OCI-LY3 (cell line): ENCODE measurements around the gene WWOX.

Experiments used
- CTCF ChIP-seq: fragments of 200-600, 300-600 bp; sonication (generic); IDR thresholded peaks from 2 replicates; pipeline ENCODE4 v1.5.1; 2014; ENCODE audit warnings: antibody characterized with exemption, low read length, low read depth
- EZH2phosphoT487 ChIP-seq: fragments of 200-600 bp; shearing (Covaris generic); IDR thresholded peaks from 2 replicates; pipeline ENCODE4 v1.6.1; 2018; ENCODE audit warnings: antibody characterized with exemption, mixed run types, low read depth

- TF ChIP-seq CTCF (no peak), EZH2phosphoT487 (no peak)
Measured at GRCh38 chr16:78609402-78610274, 510.2 kb downstream of the WWOX start.
